GM19099 (cell line): ENCODE data around the gene GATA1.

Experiments
- POLR2A ChIP-seq: IDR thresholded peaks from 3 replicates; pipeline ENCODE4 v1.6.1; 2011; ENCODE audit warnings: low read depth; ENCODE audit not compliant: insufficient read length; ENCODE audit errors: extremely low read depth

GATA1 gene

DNA sequence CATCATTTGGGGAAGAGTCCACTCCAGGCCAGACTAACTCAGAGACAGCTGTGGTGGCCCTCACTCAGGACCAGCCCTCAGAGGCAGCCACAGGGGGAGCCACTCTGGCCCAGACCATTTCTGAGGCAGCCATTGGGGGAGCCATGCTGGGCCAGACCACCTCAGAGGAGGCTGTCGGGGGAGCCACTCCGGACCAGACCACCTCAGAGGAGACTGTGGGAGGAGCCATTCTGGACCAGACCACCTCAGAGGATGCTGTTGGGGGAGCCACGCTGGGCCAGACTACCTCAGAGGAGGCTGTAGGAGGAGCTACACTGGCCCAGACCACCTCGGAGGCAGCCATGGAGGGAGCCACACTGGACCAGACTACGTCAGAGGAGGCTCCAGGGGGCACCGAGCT is 36.7 kb downstream of the GATA1 start:
- TF ChIP-seq POLR2A = no peak

DNA sequence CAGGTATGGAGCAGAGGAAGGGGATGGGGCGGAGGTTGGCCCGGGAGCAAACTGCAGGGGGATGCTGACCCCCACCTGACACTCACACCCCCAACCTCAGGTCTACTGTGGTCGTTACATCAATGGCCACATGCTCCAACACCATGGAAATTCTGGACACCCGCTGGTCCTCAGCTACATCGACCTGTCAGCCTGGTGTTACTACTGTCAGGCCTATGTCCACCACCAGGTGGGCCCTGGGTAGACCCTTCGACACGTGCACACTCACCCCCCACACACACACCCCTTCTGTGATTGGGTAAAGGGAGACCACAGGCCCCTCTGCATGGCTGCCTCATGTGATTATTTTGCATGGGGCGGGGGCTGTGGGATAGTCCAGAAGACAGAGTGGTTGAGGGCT is 37.7 kb downstream of the GATA1 start:
- TF ChIP-seq POLR2A = no peak

DNA sequence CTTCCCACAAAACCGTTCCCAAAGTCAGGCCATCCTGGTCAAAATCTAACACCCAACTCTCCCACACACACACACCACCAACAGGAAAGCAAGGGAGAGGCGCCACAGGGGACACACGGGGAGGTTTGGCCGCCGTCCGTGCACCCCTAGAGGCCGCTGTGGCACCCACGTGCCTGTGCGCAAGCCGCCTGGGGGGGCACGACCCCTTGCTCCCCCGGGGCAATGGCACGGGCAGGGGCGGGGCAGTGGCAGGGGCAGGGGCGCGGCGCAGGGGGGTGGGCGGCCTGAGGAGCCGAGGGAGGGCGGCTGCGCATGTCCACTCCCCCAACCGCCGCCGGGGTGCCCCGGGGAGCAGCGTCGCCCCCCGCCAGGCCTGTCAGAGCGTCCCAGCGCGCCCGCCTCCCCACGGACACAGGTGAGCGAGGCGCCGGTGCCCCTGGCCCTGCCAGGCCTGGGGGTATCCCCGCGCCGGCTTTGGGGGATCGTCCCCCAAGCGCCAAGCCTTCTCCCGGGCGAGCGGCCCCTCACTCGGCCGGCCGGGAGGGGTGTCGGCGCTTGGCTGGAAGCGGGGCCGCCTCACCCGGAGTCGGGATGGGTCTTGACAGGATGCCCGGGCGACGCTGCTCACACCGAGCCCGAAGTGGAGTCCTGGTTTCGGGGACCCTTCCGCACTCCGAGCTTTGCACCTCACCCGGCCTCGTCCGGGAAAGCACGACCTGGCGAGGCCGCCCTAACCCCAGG is 39.9 kb downstream of the GATA1 start, which contains the start of gene ERAS:
TSS of gene ERAS (plus strand) at position 379 of the 741 bp plus-strand sequence. CDS start 2,611 bp downstream, outside the sequence.
- no peak for TF ChIP-seq POLR2A

DNA sequence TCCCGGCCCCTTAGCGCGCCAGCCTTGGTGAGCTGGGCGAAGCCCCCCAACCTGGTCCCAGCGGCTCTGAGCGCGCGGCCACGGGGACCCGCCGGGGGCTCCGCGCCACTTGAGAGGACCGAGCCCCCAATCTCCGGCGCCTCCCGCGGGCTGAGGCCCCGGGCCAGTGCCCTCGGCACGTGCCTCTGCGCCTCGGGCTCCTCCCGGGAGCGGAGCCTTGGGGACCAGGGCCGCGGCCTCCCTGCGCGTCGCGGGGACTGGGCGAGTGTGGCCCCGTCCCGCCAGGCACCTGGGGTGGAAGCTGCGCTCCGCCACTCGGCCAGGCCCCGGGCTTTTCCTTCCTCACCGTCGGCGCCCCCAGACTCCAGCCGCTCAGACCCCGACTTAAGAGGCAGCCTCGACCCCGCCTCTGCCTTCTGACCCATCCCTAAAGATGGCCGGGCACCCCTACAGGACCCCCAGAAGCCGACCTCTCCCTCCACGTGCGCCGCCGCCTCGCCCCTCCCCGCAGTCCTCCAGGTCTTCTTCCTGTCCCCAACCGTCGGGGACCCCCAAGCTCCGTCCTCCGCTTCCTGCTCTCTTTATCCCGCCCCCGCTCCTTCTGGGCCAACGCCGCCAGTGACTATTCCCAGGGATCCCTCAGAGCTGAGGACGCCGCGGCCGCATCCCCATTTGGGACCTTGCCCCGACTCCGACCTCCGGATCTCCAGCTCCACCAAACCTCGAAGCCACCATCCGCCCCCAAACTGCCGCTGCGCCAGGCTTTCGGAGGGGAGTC is 40.7 kb downstream of the GATA1 start:
- TF ChIP-seq POLR2A = no peak

DNA sequence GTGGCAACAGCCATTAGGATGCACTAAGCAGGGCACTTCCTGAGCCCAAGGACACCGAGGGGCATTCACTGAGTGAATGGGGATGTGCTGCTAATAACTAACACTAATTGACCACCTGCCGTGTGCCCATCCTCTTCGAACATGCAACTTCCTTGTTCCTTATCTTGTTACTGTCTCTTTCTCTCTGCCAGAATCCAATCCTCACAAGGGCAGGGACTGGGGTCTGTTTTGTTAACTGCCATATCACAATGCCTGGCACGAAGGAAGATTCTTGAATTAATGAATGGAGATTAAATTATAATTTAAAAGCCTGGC is 41.2 kb downstream of the GATA1 start:
- TF ChIP-seq POLR2A = no peak

DNA sequence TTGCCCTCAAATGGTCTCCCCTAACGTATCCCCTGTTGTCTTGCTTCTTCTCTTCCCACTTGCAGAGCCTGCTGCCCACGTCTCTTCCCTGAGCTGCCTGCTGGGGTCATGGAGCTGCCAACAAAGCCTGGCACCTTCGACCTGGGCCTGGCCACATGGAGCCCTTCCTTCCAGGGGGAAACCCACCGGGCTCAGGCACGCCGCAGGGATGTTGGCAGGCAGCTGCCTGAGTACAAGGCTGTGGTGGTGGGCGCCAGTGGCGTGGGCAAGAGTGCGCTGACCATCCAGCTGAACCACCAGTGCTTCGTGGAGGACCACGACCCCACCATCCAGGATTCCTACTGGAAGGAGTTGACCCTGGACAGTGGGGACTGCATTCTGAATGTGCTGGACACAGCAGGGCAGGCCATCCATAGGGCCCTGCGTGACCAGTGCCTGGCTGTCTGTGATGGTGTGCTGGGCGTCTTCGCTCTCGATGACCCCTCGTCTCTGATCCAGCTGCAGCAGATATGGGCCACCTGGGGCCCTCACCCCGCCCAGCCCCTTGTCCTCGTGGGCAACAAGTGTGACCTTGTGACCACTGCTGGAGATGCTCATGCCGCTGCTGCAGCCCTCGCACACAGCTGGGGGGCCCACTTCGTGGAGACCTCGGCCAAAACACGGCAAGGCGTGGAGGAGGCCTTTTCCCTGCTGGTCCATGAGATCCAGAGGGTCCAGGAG is 42.8 kb downstream of the GATA1 start:
- no peak for TF ChIP-seq POLR2A

GRCh38 chrX:48831136-48831908 is 44.9 kb downstream of the GATA1 start:
- TF ChIP-seq POLR2A = no peak

- TF ChIP-seq POLR2A = no peak
Observed at GRCh38 chrX:48831909-48832291, 45.5 kb downstream of the GATA1 start.

GRCh38 chrX:48833542-48834138 is 47.2 kb downstream of the GATA1 start:
- TF ChIP-seq POLR2A = no peak

- no peak for TF ChIP-seq POLR2A
Observed at GRCh38 chrX:48834383-48834709, 48.0 kb downstream of the GATA1 start.

- no peak for TF ChIP-seq POLR2A
Observed at GRCh38 chrX:48835524-48836329, 49.3 kb downstream of the GATA1 start, which contains the start of gene PCSK1N. Gene PCSK1N, minus strand, starts transcription at chrX:48835610. Its CDS starts 78 bp downstream, at chrX:48835532.

GRCh38 chrX:48839686-48840085 is 53.3 kb downstream of the GATA1 start:
- TF ChIP-seq POLR2A = no peak
